Measurements from ENCODE around the gene SUN1.
"Not testable (repeated sequence)": the region's sequence is repeated elsewhere in the genome, so short reads cannot be mapped to it uniquely, and the experiment has no call there.

The SUN1 gene

DNA sequence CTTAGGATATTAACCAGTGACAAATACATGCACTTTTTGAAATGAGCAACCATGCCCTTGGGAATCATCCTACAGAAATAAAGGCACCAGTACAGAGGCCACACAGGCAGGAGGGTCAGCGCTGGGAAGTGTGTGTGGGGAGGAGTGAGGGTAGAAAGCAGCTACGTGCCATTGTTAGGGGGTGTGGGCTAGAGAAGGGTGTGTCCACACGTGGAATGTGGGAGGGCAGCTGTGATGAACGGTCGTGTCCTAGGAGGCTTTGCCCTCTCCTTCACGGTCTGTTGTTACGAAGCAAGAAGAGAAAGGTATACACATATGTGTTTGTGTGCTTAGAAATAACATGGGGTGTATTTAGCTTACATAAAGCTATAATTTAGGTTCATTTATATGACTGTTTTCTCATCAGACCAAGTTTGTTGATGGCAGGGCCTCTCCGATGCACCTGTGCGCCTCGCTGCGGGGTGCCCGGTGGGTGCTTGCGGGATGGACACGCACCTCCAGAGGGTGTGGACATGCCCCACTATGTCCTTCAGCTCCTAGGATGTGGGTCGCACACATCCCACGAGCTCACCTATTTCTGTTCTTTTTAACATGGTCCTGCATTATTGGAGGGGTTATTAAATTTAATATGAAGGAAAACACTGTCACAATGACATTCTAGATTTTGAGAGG lies 27.2 kb downstream of the SUN1 start:
- no peak for DNase-seq

GRCh38 chr7:860149-860548 lies 27.9 kb downstream of the SUN1 start:
- DNase-seq: no peak

- DNase-seq: no peak
These were observed 28.9 kb downstream of the SUN1 start for GRCh38 chr7:861222-861621.

DNA sequence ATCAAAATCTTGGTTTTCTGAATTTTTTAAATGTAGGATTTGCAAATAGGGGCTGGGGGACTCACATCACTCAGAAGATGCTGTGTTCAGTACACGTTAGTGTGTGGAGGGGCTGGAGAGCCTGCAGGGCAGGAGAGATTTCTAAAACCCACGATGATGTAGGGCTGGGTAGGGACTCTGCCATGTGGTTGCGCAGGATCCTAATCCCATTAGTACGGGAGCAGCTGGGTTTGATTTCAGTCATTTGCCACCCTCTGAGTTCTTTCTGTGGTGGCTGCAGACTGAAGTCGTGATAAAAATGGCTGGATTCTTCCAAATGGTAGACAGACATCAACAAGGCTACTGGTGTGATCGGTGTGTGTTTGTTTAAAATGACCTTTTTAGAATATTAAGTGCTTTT lies 29.9 kb downstream of the SUN1 start:
- DNase-seq: no peak

DNA sequence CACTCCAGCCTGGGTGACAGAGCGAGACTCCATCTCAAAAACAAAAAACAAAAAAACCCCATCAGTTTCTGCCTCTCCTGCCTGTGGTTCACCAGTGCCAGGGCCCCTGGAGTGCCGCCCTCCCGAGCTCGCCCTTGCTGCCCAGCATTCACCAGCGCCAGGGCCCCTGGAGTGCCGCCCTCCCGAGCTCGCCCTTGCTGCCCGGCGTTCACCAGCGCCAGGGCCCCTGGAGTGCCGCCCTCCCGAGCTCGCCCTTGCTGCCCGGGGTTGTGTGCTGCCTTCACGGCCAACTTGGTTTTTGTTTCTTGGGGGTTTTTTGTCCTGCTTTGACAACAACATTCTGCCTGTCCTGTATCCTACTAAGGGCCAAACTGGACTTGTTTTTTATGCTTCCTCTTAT lies 30.8 kb downstream of the SUN1 start:
- DNase-seq: no peak

GRCh38 chr7:865921-866320 lies 33.6 kb downstream of the SUN1 start:
- DNase-seq: no peak

- DNase-seq: no peak
These were observed 34.7 kb downstream of the SUN1 start for GRCh38 chr7:867001-867405.

DNA sequence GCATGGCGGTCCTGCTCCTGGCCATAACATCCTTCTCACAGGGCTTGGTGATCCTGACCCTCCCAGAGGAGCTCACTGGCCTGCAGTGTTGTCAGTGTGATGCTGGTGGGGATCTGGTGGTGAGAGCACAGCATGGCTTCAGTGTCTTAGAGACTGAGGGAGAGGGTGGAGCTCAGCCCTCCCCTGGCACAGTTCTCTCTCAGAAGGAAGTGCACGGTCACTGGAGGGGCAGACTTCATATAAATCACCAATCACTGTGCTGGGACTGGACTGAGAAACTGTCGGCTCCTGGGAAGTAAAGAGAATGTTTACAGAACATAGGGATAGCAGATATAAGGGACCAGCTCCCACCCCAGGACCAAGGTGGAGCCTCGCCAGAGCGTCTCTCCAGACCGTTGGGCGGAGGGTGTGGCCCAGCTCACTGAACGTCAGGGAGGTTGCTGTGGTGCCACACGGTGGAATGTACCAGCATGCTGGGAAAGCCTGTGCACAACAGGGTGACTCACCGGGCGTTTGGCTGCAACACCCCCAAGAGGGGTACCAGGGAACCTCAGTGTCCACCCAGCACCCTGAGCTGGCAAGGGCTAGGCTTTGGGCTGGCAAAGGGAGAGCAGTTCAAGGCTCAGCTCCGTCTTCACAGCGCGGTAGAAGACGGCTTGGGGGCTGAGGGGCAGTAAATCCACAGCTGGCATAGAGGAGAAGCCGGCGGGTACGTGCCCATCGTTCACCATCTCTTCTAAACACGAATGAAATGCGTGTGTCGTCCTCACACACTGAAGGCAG lies 35.3 kb downstream of the SUN1 start:
- no peak for DNase-seq

DNA sequence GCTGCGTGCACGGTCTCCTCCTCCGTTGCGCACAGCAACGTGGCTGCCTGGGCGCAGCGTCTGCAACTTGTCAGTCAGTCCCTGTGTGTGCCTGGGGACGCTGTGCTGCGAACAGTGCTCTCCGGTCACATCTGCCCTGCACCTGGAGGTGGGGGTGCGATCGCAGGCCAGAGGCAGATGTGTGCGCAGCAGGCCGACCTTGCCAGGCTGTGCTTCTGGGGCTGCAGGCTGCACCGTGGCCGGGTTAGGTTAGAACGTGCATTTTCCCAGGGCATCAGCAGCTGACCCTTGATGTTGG lies 35.9 kb downstream of the SUN1 start:
- no peak for DNase-seq

GRCh38 chr7:869348-869747 lies 37.1 kb downstream of the SUN1 start:
- DNase-seq: no peak

DNA sequence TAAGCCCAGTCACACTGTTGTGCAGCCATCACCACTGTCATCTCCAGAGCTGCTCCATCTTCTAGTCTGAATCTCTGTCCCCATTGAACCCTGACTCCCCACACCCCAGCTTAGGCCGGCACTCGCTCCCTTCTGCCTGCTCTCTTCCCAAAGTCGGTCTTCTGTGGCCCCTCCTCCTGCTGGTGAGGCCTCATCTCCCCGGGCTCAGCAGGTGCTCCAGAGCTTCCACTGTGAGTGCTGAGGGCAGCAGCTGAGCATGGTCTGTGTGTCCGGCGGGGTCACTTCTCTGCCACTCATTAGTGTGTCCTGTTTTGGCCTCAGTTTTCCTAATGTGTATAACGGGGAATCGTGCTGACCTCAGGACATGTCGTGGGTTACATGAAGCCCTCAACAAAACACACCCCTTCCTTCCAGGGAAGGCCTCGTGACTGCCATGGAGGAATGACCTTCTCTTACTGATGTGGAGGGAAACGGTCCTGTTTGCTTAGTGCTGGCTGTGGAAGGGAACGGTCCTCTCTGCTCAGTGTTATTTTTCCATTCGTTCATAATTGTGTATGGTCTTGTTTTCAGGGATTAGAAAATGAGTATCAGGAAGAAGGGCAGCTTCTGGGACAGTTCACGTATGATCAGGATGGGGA lies 39.7 kb downstream of the SUN1 start:
- no peak for DNase-seq

GRCh38 chr7:872685-873084 lies 40.4 kb downstream of the SUN1 start:
- DNase-seq: not testable (repeated sequence)

- peak; percentile 58 to 69 for DNase-seq
These were observed 41.2 kb downstream of the SUN1 start for GRCh38 chr7:873367-874002.

GRCh38 chr7:874031-874749 lies 41.9 kb downstream of the SUN1 start:
- no peak for DNase-seq

DNA sequence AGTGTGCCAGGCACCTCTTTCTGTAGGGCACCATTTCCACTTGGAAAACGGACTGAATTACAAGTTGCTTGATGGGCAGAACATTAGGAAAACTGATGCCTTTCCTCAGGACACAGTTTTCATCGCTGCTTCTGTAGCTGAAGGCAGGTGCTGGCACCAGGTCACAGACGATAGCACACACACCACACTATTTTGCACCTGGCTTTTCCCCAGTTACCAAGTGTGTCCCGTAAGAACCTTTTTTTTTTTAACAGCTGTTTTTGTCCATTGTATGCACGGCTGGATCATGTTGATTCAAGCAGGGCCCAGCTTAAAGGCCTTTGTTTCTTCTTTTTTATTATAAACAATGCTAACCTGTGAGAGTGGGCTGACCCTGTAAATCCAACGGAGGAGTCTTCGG lies 42.8 kb downstream of the SUN1 start:
- no peak for DNase-seq

GRCh38 chr7:875476-876076 lies 43.3 kb downstream of the SUN1 start:
- DNase-seq: no peak

DNA sequence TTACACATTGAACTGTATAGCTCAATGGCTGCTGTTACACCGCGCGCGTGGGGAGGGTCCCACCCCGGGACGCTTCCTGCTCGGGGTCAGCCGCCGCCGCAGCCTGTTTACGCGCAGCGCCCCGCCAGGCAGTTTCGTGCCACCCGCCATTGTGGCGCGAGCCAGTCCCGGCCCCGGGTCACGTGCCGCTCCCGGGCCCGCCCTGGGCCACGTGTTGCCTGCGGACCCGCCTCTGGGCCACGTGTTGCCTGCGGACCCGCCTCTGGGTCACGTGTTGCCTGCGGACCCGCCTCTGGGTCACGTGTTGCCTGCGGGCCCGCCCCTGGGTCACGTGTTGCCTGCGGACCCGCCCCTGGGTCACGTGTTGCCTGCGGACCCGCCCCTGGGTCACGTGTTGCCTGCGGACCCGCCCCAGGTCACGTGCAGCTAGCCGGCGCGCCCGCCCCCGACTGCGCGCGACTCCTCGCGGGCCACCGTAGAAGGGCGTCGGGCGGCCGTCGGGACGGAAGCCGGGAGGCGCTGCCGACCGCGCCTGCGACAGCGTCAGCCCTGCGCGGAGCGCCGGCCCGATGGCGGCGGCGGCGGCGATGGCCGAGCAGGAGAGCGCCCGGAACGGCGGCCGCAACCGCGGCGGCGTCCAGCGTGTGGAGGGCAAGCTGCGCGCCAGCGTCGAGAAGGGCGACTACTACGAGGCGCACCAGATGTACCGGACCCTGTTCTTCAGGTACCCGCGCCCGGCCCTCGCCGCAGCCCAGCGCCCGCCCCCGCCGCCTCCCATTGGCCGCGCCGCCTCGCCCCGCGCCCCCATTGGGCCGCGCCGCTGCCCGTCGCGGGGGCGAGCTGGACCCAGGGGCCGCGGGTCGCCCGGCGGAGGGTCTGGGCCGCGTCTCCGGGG lies 44.0 kb downstream of the SUN1 start, which contains the start of gene GET4:
Gene GET4 (plus strand): TSS at position 478 of the 895 bp plus-strand sequence. CDS start 92 bp downstream, at position 570.
- DNase-seq: peak; percentile 57

DNA sequence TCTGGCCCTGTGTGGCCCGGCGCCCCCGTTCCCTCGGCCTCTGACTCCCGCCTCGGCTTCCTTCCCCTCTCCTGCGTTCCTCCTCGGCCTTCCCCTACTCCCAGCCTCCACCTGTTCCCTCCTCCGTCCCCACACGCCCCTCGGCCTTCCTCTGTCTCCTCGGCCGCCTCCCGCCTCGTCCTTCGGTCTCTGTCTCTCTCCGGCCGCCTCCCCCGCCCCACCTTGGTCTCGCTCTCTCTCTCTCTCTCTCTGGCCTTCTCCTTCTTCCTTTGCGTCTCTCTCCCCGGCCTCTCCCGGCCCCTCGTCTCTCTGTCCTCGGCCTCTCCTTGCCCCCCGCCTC lies 44.7 kb downstream of the SUN1 start:
- peak; percentile 2 to 7 for DNase-seq

- DNase-seq: peak in 1 of 2 experiments; percentile 1
These were observed 45.3 kb downstream of the SUN1 start for GRCh38 chr7:877312-878232.

DNA sequence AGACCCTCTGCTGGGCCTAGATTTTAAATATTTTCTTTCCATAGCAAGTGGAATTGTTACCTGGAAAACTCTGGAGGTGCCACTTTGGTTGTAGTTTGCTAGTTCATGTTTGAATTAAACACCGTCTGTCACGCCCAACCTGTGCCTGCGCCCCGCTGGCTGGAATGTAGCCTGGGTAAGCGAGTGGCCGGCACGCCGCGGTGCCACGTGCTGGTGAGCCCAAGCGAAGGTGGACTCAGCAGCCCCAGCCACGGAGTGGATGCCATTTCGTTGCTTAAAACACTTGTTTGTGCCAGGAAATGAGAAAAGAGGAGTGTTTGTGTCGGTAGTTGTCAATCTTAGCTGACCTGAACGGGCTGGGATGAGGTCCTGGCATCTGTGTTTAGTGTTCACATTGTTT lies 46.8 kb downstream of the SUN1 start:
- no peak for DNase-seq
